HepG2 (cell line): ENCODE data around the gene KHK. TPM values are rescaled to one million over a fixed set of nuclear protein-coding genes. Genes with fewer than 3 reads are reported as not detected.
A peak's percentile ranks its signal among the peaks of the same experiment; 100 is the strongest.

Source experiments
- ATF7-NPFF ChIP-seq: sonication (generic); formaldehyde crosslinking; IDR thresholded peaks from 2 replicates; pipeline ENCODE4 v1.8.1; 2023; ENCODE audit warnings: mild to moderate bottlenecking, low read depth, missing genetic modification reagents, moderate library complexity
- FOXP1 ChIP-seq, 2 experiments: fragments of 450-650 bp in 1 of 2; IDR thresholded peaks; 2 replicates each; pipeline ENCODE4 v1.6.1; 2017 to 2018; ENCODE audit warnings: antibody characterized with exemption in 1 of 2
- MXD4 ChIP-seq: IDR thresholded peaks from 2 replicates; pipeline ENCODE4 v1.6.1; 2016; ENCODE audit warnings: mild to moderate bottlenecking, missing biosample characterization, missing genetic modification reagents
- PHF21A ChIP-seq: sonication (generic); formaldehyde crosslinking; IDR thresholded peaks from 2 replicates; pipeline ENCODE4 v1.5.0; 2020; ENCODE audit warnings: mild to moderate bottlenecking, missing genetic modification reagents
- RNF2 ChIP-seq: fragments of 450-650 bp; conservative IDR thresholded peaks from 2 replicates; pipeline ENCODE4 v1.6.1; 2016; ENCODE audit warnings: low read depth
- SIN3A ChIP-seq: IDR thresholded peaks from 2 replicates; pipeline ENCODE4 v1.6.1; 2011; ENCODE audit warnings: low read depth, mild to moderate bottlenecking, control low read depth, low read length, borderline replicate concordance
- SKI ChIP-seq: fragments of 450-650 bp; IDR thresholded peaks from one replicate; pipeline ENCODE4 v1.6.1; 2018; ENCODE audit warnings: mild to moderate bottlenecking; ENCODE audit not compliant: partially characterized antibody
- SMAD3 ChIP-seq: sonication (generic); formaldehyde crosslinking; IDR thresholded peaks from 2 replicates; pipeline ENCODE4 v1.4.0; 2020; ENCODE audit warnings: missing genetic modification reagents
- SYNCRIP ChIP-seq: fragments of 200-400 bp; formaldehyde crosslinking; IDR thresholded peaks from 2 replicates; pipeline ENCODE4 v1.6.1; 2018; ENCODE audit warnings: mild to moderate bottlenecking, low read depth, low read length; ENCODE audit not compliant: insufficient read depth
- YEATS4 ChIP-seq: sonication (generic); formaldehyde crosslinking; IDR thresholded peaks from 2 replicates; pipeline ENCODE4 v1.4.0; 2020; ENCODE audit warnings: missing genetic modification reagents, borderline replicate concordance
- ZBTB2 ChIP-seq: sonication (generic); formaldehyde crosslinking; IDR thresholded peaks from 2 replicates; pipeline ENCODE4 v1.8.0; 2022; ENCODE audit warnings: low read depth, missing genetic modification reagents
- ZBTB49 ChIP-seq: sonication (generic); formaldehyde crosslinking; IDR thresholded peaks from 2 replicates; pipeline ENCODE4 v1.4.0; 2020; ENCODE audit warnings: missing genetic modification reagents, borderline replicate concordance
- ZFP82 ChIP-seq: sonication (generic); formaldehyde crosslinking; IDR thresholded peaks from 2 replicates; pipeline ENCODE4 v1.5.1; 2020; ENCODE audit warnings: mild to moderate bottlenecking, missing genetic modification reagents, borderline replicate concordance
- ZNF18 ChIP-seq: sonication (generic); formaldehyde crosslinking; IDR thresholded peaks from 2 replicates; pipeline ENCODE4 v1.8.0; 2022; ENCODE audit warnings: mild to moderate bottlenecking, missing genetic modification reagents; ENCODE audit not compliant: insufficient replicate concordance
- ZNF296 ChIP-seq: sonication (generic); formaldehyde crosslinking; conservative IDR thresholded peaks from 2 replicates; pipeline ENCODE4 v1.5.0; 2020; ENCODE audit warnings: mild to moderate bottlenecking, missing genetic modification reagents
- ZNF513 ChIP-seq: sonication (generic); formaldehyde crosslinking; conservative IDR thresholded peaks from 2 replicates; pipeline ENCODE4 v1.5.0; 2020; ENCODE audit warnings: missing genetic modification reagents
- ZNF710 ChIP-seq: sonication (generic); formaldehyde crosslinking; IDR thresholded peaks from 2 replicates; pipeline ENCODE4 v1.5.0; 2020; ENCODE audit warnings: mild to moderate bottlenecking, missing genetic modification reagents, borderline replicate concordance
- polyA plus RNA-seq, 8 experiments: library from polyadenylated mRNA; depleted of rRNA in 3 of 8; stranded (reverse) in 7 of 8; unstranded in 1 of 8; fragments of >200 nt; fragmentation: Illumina TruSeq in 4 of 8; extraction: Trizol in 4 of 8; gene quantifications; 2 replicates each; pipeline versions ENCODE4 v1.2.1 to v1.2.3, GENCODE V29; 2011 to 2016; ENCODE audit warnings: low read depth in 4 of 8, missing spikeins in 1 of 8, mixed read lengths in 1 of 8; ENCODE audit not compliant: insufficient read depth in 1 of 8
- total RNA-seq, 5 experiments: library from RNA; depleted of rRNA; stranded (reverse); fragments of >200 nt; fragmentation: Illumina TruSeq; extraction: Trizol; gene quantifications; 2 replicates each; pipeline ENCODE4 v1.2.3, GENCODE V29; 2016; ENCODE audit warnings: low read depth in 1 of 5

The KHK gene
- total and polyA plus RNA-seq, 2 of the 13 experiments (the other 11 are each of a cell fraction or from before 2014, with no cell fraction given): 40.9 to 99.2 TPM

GRCh38 chr2:27070653-27071276 lies 15.8 kb upstream of the KHK start (continued):
- TF ChIP-seq ZBTB2 (CRISPR knock-in tag) (no peak), ZNF513 (CRISPR knock-in tag) (no peak), SMAD3 (0 out of 2 replicates have a peak, but pooled peaks have one; percentile 1), ZNF18 (CRISPR knock-in tag) (peak; percentile 58), ZNF296 (CRISPR knock-in tag) (0 out of 2 replicates have a peak, but pooled peaks have one; percentile 31), SIN3A (no peak), SKI (no peak), MXD4 (0 out of 2 replicates have a peak, but pooled peaks have one; percentile 47), ATF7-NPFF (CRISPR knock-in tag) (no peak), ZNF710 (CRISPR knock-in tag) (no peak), FOXP1 (IDR thresholded peaks at IDR 0.05) (no peak), FOXP1 (CRISPR knock-in tag; IDR thresholded peaks at IDR 0.05) (no peak), PHF21A (no peak), ZFP82 (0 out of 2 replicates have a peak, but pooled peaks have one; percentile 37), RNF2 (no peak), YEATS4 (no peak), SYNCRIP (no peak), ZBTB49 (CRISPR knock-in tag) (0 out of 2 replicates have a peak, but pooled peaks have one; percentile 7)
- TF ChIP-seq, all 625 proteins: peak for 18
